T-helper 1 cell (primary cell): ENCODE measurements around the gene ST3GAL2.
A peak's percentile ranks its signal among the peaks of the same experiment; 100 is the strongest.
"Not testable (repeated sequence)": the region's sequence is repeated elsewhere in the genome, so short reads cannot be mapped to it uniquely, and the experiment has no call there.

ENCODE experiments used
- DNase-seq, 5 donors: peaks; one replicate each; pipeline ENCODE4 v3.0.0-alpha.2; 2012 to 2020

Gene ST3GAL2

GRCh38 chr16:70383421-70383960 is 55.4 kb downstream of the ST3GAL2 start:
- no peak for DNase-seq

GRCh38 chr16:70381604-70382342 is 57.1 kb downstream of the ST3GAL2 start:
- DNase-seq = no peak

GRCh38 chr16:70380919-70381603 is 57.8 kb downstream of the ST3GAL2 start:
- DNase-seq = peak; percentile 90 to 97 (median 94)

- DNase-seq = peak; percentile 21 to 75 (median 41)
Measured at GRCh38 chr16:70380248-70380918, 58.5 kb downstream of the ST3GAL2 start.

GRCh38 chr16:70378869-70379493 is 59.9 kb downstream of the ST3GAL2 start:
- no peak for DNase-seq

GRCh38 chr16:70377782-70378181 is 61.1 kb downstream of the ST3GAL2 start:
- no peak for DNase-seq

- no peak for DNase-seq
Measured at GRCh38 chr16:70375636-70376611, 63.0 kb downstream of the ST3GAL2 start.

- no peak for DNase-seq
Measured at GRCh38 chr16:70374213-70374612, 64.7 kb downstream of the ST3GAL2 start.

- DNase-seq = no peak
Measured at GRCh38 chr16:70372921-70373728, 65.8 kb downstream of the ST3GAL2 start.

GRCh38 chr16:70370924-70371323 is 68.0 kb downstream of the ST3GAL2 start:
- DNase-seq = no peak

GRCh38 chr16:70370145-70370544 is 68.8 kb downstream of the ST3GAL2 start:
- peak in 4 of 5 donors; percentile 19 to 25 (median 22) for DNase-seq

GRCh38 chr16:70364399-70364798 is 74.5 kb downstream of the ST3GAL2 start:
- DNase-seq = no peak

- no peak for DNase-seq
Measured at GRCh38 chr16:70359552-70359951, 79.3 kb downstream of the ST3GAL2 start.

- DNase-seq = no peak
Measured at GRCh38 chr16:70349783-70350182, 89.1 kb downstream of the ST3GAL2 start.

GRCh38 chr16:70348991-70349390 is 89.9 kb downstream of the ST3GAL2 start:
- no peak for DNase-seq

GRCh38 chr16:70345840-70346239 is 93.1 kb downstream of the ST3GAL2 start:
- DNase-seq = no peak

GRCh38 chr16:70342016-70342415 is 96.9 kb downstream of the ST3GAL2 start:
- no peak for DNase-seq

GRCh38 chr16:70341600-70341999 is 97.3 kb downstream of the ST3GAL2 start:
- no peak for DNase-seq

GRCh38 chr16:70337814-70338213 is 101.1 kb downstream of the ST3GAL2 start:
- DNase-seq = no peak

- DNase-seq = not testable (repeated sequence)
Measured at GRCh38 chr16:70332728-70333127, 106.2 kb downstream of the ST3GAL2 start.
